ENCODE data around the gene ACTR1A. TPM values are rescaled to one million over a fixed set of nuclear protein-coding genes. Genes with fewer than 3 reads are reported as not detected.
A peak's percentile ranks its signal among the peaks of the same experiment; 100 is the strongest.
"Not testable (repeated sequence)": the region's sequence is repeated elsewhere in the genome, so short reads cannot be mapped to it uniquely, and the experiment has no call there.

The ACTR1A gene
- total RNA-seq, 4 donors from 2014 or later, result 212 to 261 (median 252) TPM

GRCh38 chr10:102502029-102502336, 529 bp downstream of the ACTR1A start:
- in situ Hi-C loops (cut with MboI; ENCODE audit: low sequenced_read_pairs in 4 of 4), result no loop called here
- Histone ChIP-seq H3K27ac (peak overlapping the region; percentile 95 to 100 (median 98)), H3K4me1 (peaks cover 67 to 70% of the 10 kb centered on the region in 2 donors), H3K4me3 (peak overlapping the region; percentile 72 to 100 (median 92)), H3K27me3 (no peaks in the 10 kb centered on the region), H3K36me3 (no peaks in the 10 kb centered on the region), H3K9me3 (no peaks in the 10 kb centered on the region)
- ATAC-seq (peak; percentile 80 to 81), DNase-seq (peak; percentile 100)
- intact Hi-C loops (cut with DNase I; ENCODE audit: low total_unique reads), result loop anchor here (1.0 to 10.0 kb wide), 10 partner anchors 69 to 685 kb away; partner anchors contain the start of genes ARL3, CNNM2, CUEDC2 and NOLC1
- no peak for TF ChIP-seq POLR2A (IDR thresholded peaks at IDR 0.05)
- TF ChIP-seq CTCF (IDR thresholded peaks at IDR 0.05 in 4 of 5, conservative IDR thresholded peaks at IDR 0.05 in 1 of 5), result no peak

- in situ Hi-C loops (cut with MboI; ENCODE audit: low sequenced_read_pairs in 4 of 4) (no loop called here), intact Hi-C loops (cut with DNase I; ENCODE audit: low total_unique reads) (loop anchor here (1.0 to 10.0 kb wide), 11 partner anchors 8 to 684 kb away; partner anchors contain the start of genes ARL3, CNNM2, CUEDC2 and NOLC1)
- Histone ChIP-seq H3K36me3 (no peaks in the 10 kb centered on the region), H3K9me3 (no peaks in the 10 kb centered on the region), H3K27me3 (no peaks in the 10 kb centered on the region), H3K4me3 (peak overlapping the region; percentile 62 to 97 (median 80)), H3K27ac (peak overlapping the region; percentile 83 to 100 (median 97)), H3K4me1 (peaks cover 67 to 69% of the 10 kb centered on the region in 2 donors)
- DNase-seq (peak in 1 of 2 donors; percentile 30), ATAC-seq (no peak)
- TF ChIP-seq CTCF (IDR thresholded peaks at IDR 0.05 in 4 of 5, conservative IDR thresholded peaks at IDR 0.05 in 1 of 5) (no peak), POLR2A (IDR thresholded peaks at IDR 0.05) (peak; percentile 21 to 54)
Observed at GRCh38 chr10:102501201-102502028, 1.1 kb downstream of the ACTR1A start.

- H3K9me3 ChIP-seq; DNase-seq; H3K27me3 ChIP-seq; H3K36me3 ChIP-seq; ATAC-seq; in situ Hi-C loops (cut with MboI; ENCODE audit: low sequenced_read_pairs in 4 of 4): not testable (repeated sequence)
- peak overlapping the region; percentile 83 to 100 (median 97) for H3K27ac ChIP-seq
- intact Hi-C loops (cut with DNase I; ENCODE audit: low total_unique reads), result loop anchor here (1.0 to 10.0 kb wide), 7 partner anchors 7 to 683 kb away; partner anchors contain the start of genes ARL3, OGA, PITX3 and PPRC1
- H3K4me3 ChIP-seq, result peak overlapping the region; percentile 62 to 97 (median 80)
- peaks cover 71 to 74% of the 10 kb centered on the region in 2 donors for H3K4me1 ChIP-seq
Observed at GRCh38 chr10:102500686-102501085, 1.8 kb downstream of the ACTR1A start.

- ATAC-seq, result no peak
- Histone ChIP-seq H3K36me3 (no peaks in the 10 kb centered on the region), H3K27ac (peak overlapping the region; percentile 83 to 100 (median 97)), H3K27me3 (no peaks in the 10 kb centered on the region), H3K4me3 (no peak overlapping the region), H3K9me3 (no peaks in the 10 kb centered on the region), H3K4me1 (peaks cover 69 to 75% of the 10 kb centered on the region in 2 donors)
- no peak for DNase-seq
- in situ Hi-C loops (cut with MboI; ENCODE audit: low sequenced_read_pairs in 4 of 4), result no loop called here
- no peak for TF ChIP-seq CTCF (IDR thresholded peaks at IDR 0.05 in 4 of 5, conservative IDR thresholded peaks at IDR 0.05 in 1 of 5)
- no peak for TF ChIP-seq POLR2A (IDR thresholded peaks at IDR 0.05)
- intact Hi-C loops (cut with DNase I; ENCODE audit: low total_unique reads), result no loop called here
Observed at GRCh38 chr10:102499356-102499755, 3.2 kb downstream of the ACTR1A start.

GRCh38 chr10:102497545-102497944, 5.0 kb downstream of the ACTR1A start:
- intact Hi-C loops (cut with DNase I; ENCODE audit: low total_unique reads), result no loop called here
- Histone ChIP-seq H3K27ac (peak overlapping the region in 3 of 4 donors; percentile 95 to 100 (median 99)), H3K27me3 (no peaks in the 10 kb centered on the region), H3K36me3 (no peaks in the 10 kb centered on the region), H3K9me3 (no peaks in the 10 kb centered on the region), H3K4me1 (peaks cover 80 to 84% of the 10 kb centered on the region in 2 donors), H3K4me3 (no peak overlapping the region)
- in situ Hi-C loops (cut with MboI; ENCODE audit: low sequenced_read_pairs in 4 of 4), result no loop called here
- DNase-seq, result no peak
- no peak for ATAC-seq
- TF ChIP-seq POLR2A (IDR thresholded peaks at IDR 0.05), result no peak
